Endothelial cell of umbilical vein (primary cell): Measurements from ENCODE around the gene RALBP1. TPM values are rescaled to one million over a fixed set of nuclear protein-coding genes. Genes with fewer than 3 reads are reported as not detected.

Source experiments
- BruUV-seq: library from RNA; stranded (reverse); fragments of 400-500 nt; replicated peaks from 2 replicates; lab custom pipeline; 2021; lab: Mats Ljungman, UMichigan
- CTCF ChIA-PET: fragments of 300-600, 350-600 bp; sonication (Branson Sonifier 250); formaldehyde crosslinking; loops from one replicate; lab custom pipeline; 2021; ENCODE audit warnings: antibody characterized with exemption, inconsistent platforms; lab: Charles Lee
- POLR2A ChIA-PET: fragments of 300-600, 350-600 bp; sonication (Branson Sonifier 250); formaldehyde crosslinking; loops from one replicate; lab custom pipeline; 2021; ENCODE audit warnings: antibody characterized with exemption, inconsistent platforms; lab: Charles Lee
- DNase-seq: peaks from one replicate; pipeline ENCODE4 v3.0.0-alpha.2; 2011; ENCODE audit warnings: low read depth, low spot score
- FAIRE-seq: peaks from 2 replicates; lab custom pipeline; 2011; peaks lifted over from hg19 to GRCh38; lab: Jason Lieb, UNC
- H2AFZ ChIP-seq: 2 replicates; pipeline ENCODE4 v1.6.0; 2012; ENCODE audit warnings: low read depth, low read length, control low read depth, inconsistent platforms
- H3K27ac ChIP-seq: 2 replicates; pipeline ENCODE4 v1.5.1; 2011; ENCODE audit warnings: low read depth, mild to moderate bottlenecking, control low read depth, low read length, moderate library complexity; ENCODE audit not compliant: insufficient read depth
- H3K27me3 ChIP-seq, 2 experiments: 2 replicates each; pipeline versions ENCODE4 v1.6.0 to v1.6.1; 2011; ENCODE audit warnings: low read length in 2 of 2, mixed read lengths in 1 of 2; ENCODE audit not compliant: control insufficient read depth in 2 of 2, insufficient read depth in 2 of 2
- H3K36me3 ChIP-seq, 2 experiments: 2 replicates in 1 of 2; 3 replicates in 1 of 2; pipeline ENCODE4 v1.5.1; 2011; ENCODE audit warnings: low read length in 2 of 2, mild to moderate bottlenecking in 1 of 2, moderate library complexity in 1 of 2; ENCODE audit not compliant: control insufficient read depth in 2 of 2, insufficient read depth in 2 of 2; ENCODE audit errors: extremely low read depth in 1 of 2
- H3K4me1 ChIP-seq: 3 replicates; pipeline ENCODE4 v1.5.1; 2011; ENCODE audit warnings: mild to moderate bottlenecking, low read length; ENCODE audit not compliant: control insufficient read depth, insufficient read depth; ENCODE audit errors: extremely low read depth
- H3K4me2 ChIP-seq: 2 replicates; pipeline ENCODE4 v1.6.1; 2011; ENCODE audit warnings: low read length, control low read depth, mixed read lengths; ENCODE audit not compliant: insufficient read depth
- H3K4me3 ChIP-seq, 3 experiments: fragments of 200-600 bp in 1 of 3; sonication (generic), shearing (Covaris generic) in 1 of 3; replicated peaks in 1 of 3; 2 replicates each; pipeline ENCODE4 v1.5.1; 2011 to 2016; ENCODE audit warnings: control low read depth in 3 of 3, low read length in 3 of 3, mild to moderate bottlenecking in 2 of 3, inconsistent platforms in 1 of 3, low read depth in 1 of 3, moderate library complexity in 1 of 3; ENCODE audit not compliant: insufficient read depth in 1 of 3
- H3K79me2 ChIP-seq: 2 replicates; pipeline ENCODE4 v1.6.0; 2012; ENCODE audit warnings: low read length, inconsistent platforms; ENCODE audit not compliant: control insufficient read depth, insufficient read depth
- H3K9ac ChIP-seq: replicated peaks from 2 replicates; pipeline ENCODE3; 2011; ENCODE audit warnings: low read length, control low read depth; ENCODE audit not compliant: insufficient read depth; ENCODE audit errors: extremely low read depth
- H3K9me1 ChIP-seq: replicated peaks from 3 replicates; pipeline ENCODE4 v1.6.0; 2011; ENCODE audit warnings: mild to moderate bottlenecking, low read length; ENCODE audit not compliant: control insufficient read depth, insufficient read depth; ENCODE audit errors: extremely low read depth
- H3K9me3 ChIP-seq: replicated peaks from 2 replicates; pipeline ENCODE4 v1.5.1; 2012; ENCODE audit warnings: low read length, inconsistent platforms; ENCODE audit not compliant: control insufficient read depth, insufficient read depth
- H4K20me1 ChIP-seq: replicated peaks from 2 replicates; pipeline ENCODE3; 2011; ENCODE audit warnings: mild to moderate bottlenecking, low read length; ENCODE audit not compliant: control insufficient read depth, insufficient read depth; ENCODE audit errors: extremely low read depth
- EZH2 ChIP-seq: IDR thresholded peaks from 2 replicates; pipeline ENCODE4 v1.6.1; 2012; ENCODE audit warnings: borderline replicate concordance, low read depth, mild to moderate bottlenecking, moderate library complexity, low read length, inconsistent platforms; ENCODE audit not compliant: severe bottlenecking
- FOS ChIP-seq: IDR thresholded peaks from 2 replicates; pipeline ENCODE4 v1.6.1; 2011; ENCODE audit warnings: mild to moderate bottlenecking, low read length, moderate library complexity, borderline replicate concordance; ENCODE audit not compliant: insufficient read depth
- GATA2 ChIP-seq: IDR thresholded peaks from 2 replicates; pipeline ENCODE4 v1.7.0; 2011; ENCODE audit warnings: low read depth, mild to moderate bottlenecking, moderate library complexity, mixed read lengths, low read length; ENCODE audit not compliant: insufficient read length, insufficient read depth
- JUN ChIP-seq: IDR thresholded peaks from 2 replicates; pipeline ENCODE4 v1.6.1; 2011; ENCODE audit warnings: borderline replicate concordance, low read depth; ENCODE audit not compliant: insufficient read length, insufficient read depth
- MYC ChIP-seq: IDR thresholded peaks from one replicate; pipeline ENCODE4 v1.6.1; 2011; ENCODE audit warnings: mild to moderate bottlenecking, low read depth, low read length
- POLR2A ChIP-seq: IDR thresholded peaks from 2 replicates; pipeline ENCODE4 v1.6.1; 2012; ENCODE audit warnings: low read depth, mild to moderate bottlenecking, control low read depth, low read length
- POLR2AphosphoS5 ChIP-seq: IDR thresholded peaks from 2 replicates; pipeline ENCODE4 v1.6.1; 2012; ENCODE audit warnings: low read depth, mild to moderate bottlenecking, control low read depth, low read length, moderate library complexity; ENCODE audit not compliant: insufficient read depth
- dilution Hi-C: fragments of 300-500 bp; cut with MboI; formaldehyde crosslinking; loops from one replicate; pipeline ENCODE4 v1.15.0; 2019; ENCODE audit warnings: low sequenced_read_pairs; ENCODE audit not compliant: extremely low pct_ligation_motif_present
- intact Hi-C: fragments of 100-400 bp; cut with micrococcal nuclease; formaldehyde crosslinking; loops from one replicate; pipeline ENCODE4 v1.10.0; 2022
- polyA plus RNA-seq, 4 experiments: library from polyadenylated mRNA; depleted of rRNA in 3 of 4; stranded (reverse) in 3 of 4; unstranded in 1 of 4; fragments of >200 nt; gene quantifications; 2 replicates each; pipeline versions ENCODE4 v1.2.1 to v1.2.3, GENCODE V29; 2011 to 2012; ENCODE audit warnings: missing spikeins in 1 of 4
- total RNA-seq: library from RNA; stranded (reverse); gene quantifications from 2 replicates; pipeline ENCODE4 v1.2.3, GENCODE V29; 2021
- TF ChIP-seq, protein P1 (sequence below): IDR thresholded peaks from 2 replicates; pipeline ENCODE4 v1.6.1; 2011; ENCODE audit not compliant: insufficient read depth, insufficient read length
- TF ChIP-seq, protein P2 (sequence below), 2 donors: IDR thresholded peaks; 1 replicate in 1 of 2; 2 replicates in 1 of 2; pipeline ENCODE4 v1.5.1; 2011; ENCODE audit warnings: low read length in 2 of 2, mild to moderate bottlenecking in 2 of 2, moderate library complexity in 2 of 2, control low read depth in 1 of 2, inconsistent platforms in 1 of 2, low read depth in 1 of 2; ENCODE audit not compliant: insufficient read depth in 1 of 2; ENCODE audit errors: extremely low read depth in 1 of 2

Gene RALBP1
- total and polyA plus RNA-seq, 2 donors (not counting 3 experiments of a cell fraction or from before 2014, with no cell fraction given): 55.8 to 68.4 TPM

DNA sequence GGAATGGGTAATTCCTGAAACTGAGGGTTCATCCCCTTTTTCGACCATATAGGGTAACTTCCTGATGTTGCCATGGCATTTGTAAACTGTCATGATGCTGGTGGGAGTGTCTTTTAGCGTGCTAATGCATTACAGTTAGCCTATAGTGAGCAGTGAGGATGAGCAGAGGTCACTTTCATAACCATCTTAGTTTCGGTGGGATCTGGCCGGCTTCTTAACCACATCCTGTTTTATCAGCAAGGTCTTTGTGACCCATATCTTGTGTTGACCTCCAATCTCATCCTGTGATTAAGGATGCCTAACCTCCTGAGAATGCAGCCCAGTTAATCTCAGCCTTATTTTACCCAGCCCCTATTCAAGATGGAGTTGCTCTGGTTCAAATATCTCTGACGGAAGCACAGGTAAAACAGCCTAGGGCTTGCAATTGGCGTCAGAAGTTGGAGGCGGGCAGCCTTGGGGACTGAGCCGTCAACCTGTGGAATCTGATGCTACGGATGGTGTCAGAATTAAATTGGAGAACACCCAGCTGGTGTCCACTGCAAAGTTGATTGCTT, 19.5 kb downstream of the RALBP1 start:
- Histone ChIP-seq H3K4me3 (no peak overlapping the region), H3K79me2 (peaks cover 47% of the 10 kb centered on the region), H3K9me1 (no peaks in the 10 kb centered on the region), H3K4me1 (no peaks in the 10 kb centered on the region), H3K4me2 (no peak overlapping the region), H3K36me3 (no peaks in the 10 kb centered on the region), H3K27me3 (no peaks in the 10 kb centered on the region), H3K27ac (no peak overlapping the region), H2AFZ (no peak overlapping the region), H3K9ac (no peak overlapping the region), H3K9me3 (no peaks in the 10 kb centered on the region), H4K20me1 (peaks cover 2% of the 10 kb centered on the region)
- CTCF ChIA-PET: interaction anchor here (1.1 kb wide), 1 partner anchor 27 kb away, joined by 3 read pairs; no protein-coding TSS in a partner anchor
- FAIRE-seq (no peak), DNase-seq (no peak)
- dilution Hi-C loops (no loop called here), intact Hi-C loops (loop anchor here (5.0 kb wide), 1 partner anchor 1402 kb away; no protein-coding TSS in a partner anchor)
- POLR2A ChIA-PET: no interaction called here
- TF ChIP-seq FOS: no peak
- no peak for TF ChIP-seq POLR2AphosphoS5
- TF ChIP-seq POLR2A: no peak
- TF ChIP-seq, protein P1, sequence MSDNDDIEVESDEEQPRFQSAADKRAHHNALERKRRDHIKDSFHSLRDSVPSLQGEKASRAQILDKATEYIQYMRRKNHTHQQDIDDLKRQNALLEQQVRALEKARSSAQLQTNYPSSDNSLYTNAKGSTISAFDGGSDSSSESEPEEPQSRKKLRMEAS: no peak
- TF ChIP-seq, protein P2, sequence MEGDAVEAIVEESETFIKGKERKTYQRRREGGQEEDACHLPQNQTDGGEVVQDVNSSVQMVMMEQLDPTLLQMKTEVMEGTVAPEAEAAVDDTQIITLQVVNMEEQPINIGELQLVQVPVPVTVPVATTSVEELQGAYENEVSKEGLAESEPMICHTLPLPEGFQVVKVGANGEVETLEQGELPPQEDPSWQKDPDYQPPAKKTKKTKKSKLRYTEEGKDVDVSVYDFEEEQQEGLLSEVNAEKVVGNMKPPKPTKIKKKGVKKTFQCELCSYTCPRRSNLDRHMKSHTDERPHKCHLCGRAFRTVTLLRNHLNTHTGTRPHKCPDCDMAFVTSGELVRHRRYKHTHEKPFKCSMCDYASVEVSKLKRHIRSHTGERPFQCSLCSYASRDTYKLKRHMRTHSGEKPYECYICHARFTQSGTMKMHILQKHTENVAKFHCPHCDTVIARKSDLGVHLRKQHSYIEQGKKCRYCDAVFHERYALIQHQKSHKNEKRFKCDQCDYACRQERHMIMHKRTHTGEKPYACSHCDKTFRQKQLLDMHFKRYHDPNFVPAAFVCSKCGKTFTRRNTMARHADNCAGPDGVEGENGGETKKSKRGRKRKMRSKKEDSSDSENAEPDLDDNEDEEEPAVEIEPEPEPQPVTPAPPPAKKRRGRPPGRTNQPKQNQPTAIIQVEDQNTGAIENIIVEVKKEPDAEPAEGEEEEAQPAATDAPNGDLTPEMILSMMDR (IDR thresholded peaks at IDR 0.05; ENCODE audit: extremely low read depth in 1 of 2, insufficient read depth in 1 of 2, low read depth in 1 of 2, low read length in 2 of 2): no peak
- no peak for TF ChIP-seq MYC
- TF ChIP-seq JUN: no peak
- no peak for TF ChIP-seq GATA2
- no peak for TF ChIP-seq EZH2
- no TSS peak for BruUV-seq
